BJ (cell line): Measurements from ENCODE around the gene RNF13. TPM values are rescaled to one million over a fixed set of nuclear protein-coding genes. Genes with fewer than 3 reads are reported as not detected.

Experiments
- CTCF ChIA-PET: fragments of 350-600 bp; formaldehyde crosslinking; extraction: SDS; loops from one replicate; lab custom pipeline; 2021; ENCODE audit warnings: antibody characterized with exemption, inconsistent platforms; lab: Yijun Ruan, JAX
- POLR2A ChIA-PET: fragments of 300-600 bp; sonication (Branson Sonifier 250); formaldehyde crosslinking; extraction: SDS; loops from one replicate; lab custom pipeline; 2021; ENCODE audit warnings: antibody characterized with exemption; lab: Charles Lee
- DNase-seq: peaks from one replicate; pipeline ENCODE4 v3.0.0-alpha.2; 2011; ENCODE audit warnings: low read depth
- H3K27me3 ChIP-seq: 2 replicates; pipeline ENCODE4 v1.6.0; 2011; ENCODE audit warnings: low read length; ENCODE audit not compliant: control insufficient read depth, insufficient read depth
- H3K36me3 ChIP-seq: 2 replicates; pipeline ENCODE4 v1.5.1; 2011; ENCODE audit warnings: low read length; ENCODE audit not compliant: control insufficient read depth, insufficient read depth
- H3K4me3 ChIP-seq: 2 replicates; pipeline ENCODE4 v1.5.1; 2011; ENCODE audit warnings: low read depth, mild to moderate bottlenecking, control low read depth, low read length
- CTCF ChIP-seq: IDR thresholded peaks from 2 replicates; pipeline ENCODE4 v1.5.1; 2011; ENCODE audit warnings: low read depth, mild to moderate bottlenecking, control low read depth, inconsistent platforms, low read length, moderate library complexity; ENCODE audit not compliant: insufficient read depth
- polyA plus RNA-seq: library from polyadenylated mRNA; depleted of rRNA; stranded (reverse); fragments of >200 nt; gene quantifications from 2 replicates; pipeline ENCODE4 v1.2.3, GENCODE V29; 2011

RNF13 gene
- polyA plus RNA-seq, 1 experiment, result 30.7 TPM

GRCh38 chr3:149815728-149816127 lies 2.7 kb downstream of the RNF13 start:
- no peaks in the 10 kb centered on the region for H3K36me3 ChIP-seq
- no peak for DNase-seq
- H3K27me3 ChIP-seq, result no peaks in the 10 kb centered on the region
- TF ChIP-seq CTCF, result no peak
- H3K4me3 ChIP-seq, result no peak overlapping the region
- ChIA-PET CTCF (interaction anchor here (3.2 kb wide), 1 partner anchor 50 kb away, joined by 20 read pairs; no protein-coding TSS in a partner anchor), POLR2A (no interaction called here)

- ChIA-PET POLR2A (no interaction called here), CTCF (interaction anchor here (1.0 kb wide), 1 partner anchor 45 kb away, joined by 4 read pairs; no protein-coding TSS in a partner anchor)
- DNase-seq, result no peak
- no peak overlapping the region for H3K4me3 ChIP-seq
- TF ChIP-seq CTCF, result no peak
- no peaks in the 10 kb centered on the region for H3K36me3 ChIP-seq
- H3K27me3 ChIP-seq, result no peaks in the 10 kb centered on the region
Observed at GRCh38 chr3:149816311-149816710, 3.3 kb downstream of the RNF13 start.

- POLR2A ChIA-PET, result interaction anchor here (0.5 kb wide), 1 partner anchor 15 kb away, joined by 4 read pairs; no protein-coding TSS in a partner anchor
- no peak for TF ChIP-seq CTCF
- H3K4me3 ChIP-seq, result no peak overlapping the region
- H3K36me3 ChIP-seq, result no peaks in the 10 kb centered on the region
- CTCF ChIA-PET, result interaction anchor here (1.0 kb wide), 1 partner anchor 46 kb away, joined by 4 read pairs; no protein-coding TSS in a partner anchor
- no peak for DNase-seq
- H3K27me3 ChIP-seq, result no peaks in the 10 kb centered on the region
Observed at GRCh38 chr3:149816986-149817385, 4.0 kb downstream of the RNF13 start.

GRCh38 chr3:149819432-149819831 lies 6.4 kb downstream of the RNF13 start:
- CTCF ChIA-PET, result interaction anchor here (0.6 to 3.5 kb wide), 3 partner anchors 11 to 365 kb away, joined by 3 to 14 read pairs (median 3); no protein-coding TSS in a partner anchor
- POLR2A ChIA-PET, result no interaction called here
- no peak overlapping the region for H3K4me3 ChIP-seq
- no peak for TF ChIP-seq CTCF
- no peak for DNase-seq
- no peaks in the 10 kb centered on the region for H3K27me3 ChIP-seq
- H3K36me3 ChIP-seq, result no peaks in the 10 kb centered on the region

DNA sequence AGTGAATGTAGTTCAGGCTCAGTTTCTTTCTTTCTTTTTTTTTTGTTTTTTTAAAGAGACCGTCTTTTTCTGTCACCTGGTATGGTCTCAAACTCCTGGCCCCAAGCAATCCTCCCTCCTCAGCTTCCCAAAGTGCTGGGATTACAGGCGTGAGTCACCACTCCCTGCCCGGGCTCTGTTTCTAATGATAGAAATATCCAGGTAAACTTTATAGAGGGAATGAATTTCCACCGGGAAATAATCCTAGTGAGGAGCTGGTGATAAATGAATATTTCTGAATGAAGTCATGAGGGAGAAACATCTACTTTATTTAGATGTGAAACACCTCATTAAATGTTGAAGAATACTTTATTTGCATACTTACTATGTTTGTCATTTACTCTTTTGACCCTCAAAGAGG lies 7.2 kb downstream of the RNF13 start:
- CTCF ChIA-PET, result interaction anchor here (0.6 to 3.5 kb wide), 2 partner anchors 12 to 364 kb away, joined by 3 to 14 read pairs; no protein-coding TSS in a partner anchor
- Histone ChIP-seq H3K27me3 (no peaks in the 10 kb centered on the region), H3K4me3 (no peak overlapping the region), H3K36me3 (no peaks in the 10 kb centered on the region)
- DNase-seq, result no peak
- POLR2A ChIA-PET, result interaction anchor here (0.7 kb wide), 1 partner anchor 72 kb away, joined by 4 read pairs; no protein-coding TSS in a partner anchor
- TF ChIP-seq CTCF, result no peak
